Measurements from ENCODE around the gene SLC12A9. TPM values are rescaled to one million over a fixed set of nuclear protein-coding genes. Genes with fewer than 3 reads are reported as not detected.

SLC12A9 gene
- total RNA-seq, 1 donor: 14.3 TPM

- TF ChIP-seq CTCF (IDR thresholded peaks at IDR 0.05; ENCODE audit: insufficient read depth, low read length): no peak
- DNase-seq (ENCODE audit: low read depth): no peak
- H3K4me3 ChIP-seq (ENCODE audit: low read depth, low read length): peak overlapping the region; percentile 93
These were observed 15.4 kb downstream of the SLC12A9 start for GRCh38 chr7:100867776-100868485.

DNA sequence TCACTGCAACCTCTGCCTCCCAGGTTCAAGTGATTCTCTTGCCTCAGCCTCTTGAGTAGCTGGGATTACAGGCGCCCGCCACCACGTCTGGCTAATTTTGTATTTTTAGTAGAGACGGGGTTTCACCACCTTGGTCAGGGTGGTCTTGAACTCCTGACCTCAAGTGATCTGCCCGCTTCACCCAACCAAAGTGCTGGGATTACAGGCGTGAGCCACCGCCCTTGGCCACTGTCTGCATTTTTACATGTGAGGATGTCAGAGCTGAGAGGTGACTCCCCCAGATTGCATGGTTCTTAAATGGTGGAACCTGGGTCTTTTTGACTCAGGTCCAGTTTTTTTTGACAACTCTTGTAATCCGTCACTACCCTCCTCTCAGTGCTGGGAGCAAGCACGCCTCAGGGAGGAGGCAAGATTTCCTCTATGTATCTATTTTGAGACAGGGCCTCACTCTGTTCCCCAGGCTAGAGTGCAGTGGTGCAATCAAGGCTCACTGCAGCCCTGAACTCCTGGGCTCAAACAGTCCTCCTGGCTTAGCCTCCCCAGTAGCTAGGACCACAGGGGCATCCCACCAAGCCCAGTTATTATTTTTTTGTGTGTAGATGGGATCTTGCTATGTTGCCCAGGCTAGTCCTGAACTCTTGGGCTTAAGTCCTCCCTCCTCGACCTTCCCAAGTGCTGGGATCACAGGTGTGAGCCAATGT, 21.2 kb downstream of the SLC12A9 start:
- H3K4me3 ChIP-seq (ENCODE audit: low read depth, low read length): peak overlapping the region; percentile 75

DNA sequence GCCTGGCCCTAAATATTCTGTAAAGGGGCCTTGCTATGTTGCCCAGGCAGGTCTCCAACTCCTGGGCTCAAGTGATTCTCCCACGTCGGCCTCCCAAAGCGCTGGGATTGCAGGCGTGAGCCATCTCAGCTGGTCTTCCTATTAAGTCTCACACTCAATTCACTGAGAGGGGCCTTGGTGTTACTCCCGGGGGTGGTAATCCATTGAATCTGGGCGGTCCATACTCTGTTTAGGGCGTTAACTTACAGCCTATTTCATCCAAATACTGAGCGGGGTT, 21.7 kb downstream of the SLC12A9 start:
- H3K4me3 ChIP-seq (ENCODE audit: low read depth, low read length): peak overlapping the region; percentile 75
- TF ChIP-seq CTCF (IDR thresholded peaks at IDR 0.05; ENCODE audit: insufficient read depth, low read length): no peak
- DNase-seq (ENCODE audit: low read depth): no peak

More for the DNA sequence above, 21.2 kb downstream of the SLC12A9 start:
- no peak for TF ChIP-seq CTCF (IDR thresholded peaks at IDR 0.05; ENCODE audit: insufficient read depth, low read length)
- DNase-seq (ENCODE audit: low read depth): no peak

- peak; percentile 59 for TF ChIP-seq CTCF (IDR thresholded peaks at IDR 0.05; ENCODE audit: insufficient read depth, low read length)
- peak within 1 kb of the TSS; percentile 86 for H3K4me3 ChIP-seq (ENCODE audit: low read depth, low read length)
- peak; percentile 98 for DNase-seq (ENCODE audit: low read depth)
These were observed 22.3 kb downstream of the SLC12A9 start, which contains the start of gene SRRT for GRCh38 chr7:100874577-100875355. SRRT (plus strand) TSS chr7:100875103; CDS start chr7:100875591, 488 bp downstream.

GRCh38 chr7:100875356-100875751, 22.8 kb downstream of the SLC12A9 start:
- TF ChIP-seq CTCF (IDR thresholded peaks at IDR 0.05; ENCODE audit: insufficient read depth, low read length): no peak
- no peak for DNase-seq (ENCODE audit: low read depth)
- peak overlapping the region; percentile 86 for H3K4me3 ChIP-seq (ENCODE audit: low read depth, low read length)

DNA sequence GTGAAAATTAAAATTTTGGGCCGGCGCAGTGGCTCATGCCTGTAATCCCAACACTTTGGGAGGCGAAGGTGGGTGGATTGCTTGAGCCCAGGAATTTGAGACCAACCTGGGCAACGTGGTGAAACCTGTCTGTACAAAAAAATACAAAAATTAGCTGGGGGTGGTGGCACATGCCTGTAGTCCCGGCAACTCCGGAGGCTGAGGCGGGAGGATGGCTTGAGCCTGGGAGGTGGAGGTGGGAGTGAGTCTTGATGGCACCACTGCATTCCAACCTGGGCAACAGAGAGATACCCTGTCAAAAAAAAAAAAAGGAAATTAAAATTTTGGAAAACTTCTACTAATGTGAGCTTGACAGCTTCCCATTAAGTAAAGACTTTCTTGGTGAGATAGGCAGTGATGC, 25.5 kb downstream of the SLC12A9 start:
- TF ChIP-seq CTCF (IDR thresholded peaks at IDR 0.05; ENCODE audit: insufficient read depth, low read length): no peak
- DNase-seq (ENCODE audit: low read depth): no peak
- H3K4me3 ChIP-seq (ENCODE audit: low read depth, low read length): no peak overlapping the region

Measured in fibroblast of the aortic adventitia (primary cell).